IMR-90 (cell line): ENCODE results near the gene SOBP. TPM values are rescaled to one million over a fixed set of nuclear protein-coding genes. Genes with fewer than 3 reads are reported as not detected.

Experiments
- ATAC-seq: fragments of 200-7000 bp; cut with Tn5 transposase; 2 replicates; pipeline ENCODE4 v1.9.1; 2020; ENCODE audit warnings: low read depth, mild to moderate bottlenecking, moderate library complexity
- BruUV-seq: library from RNA; stranded (reverse); fragments of 400-500 nt; replicated peaks from 2 replicates; lab custom pipeline; 2021; lab: Mats Ljungman, UMichigan
- CTCF ChIA-PET: fragments of 300-600 bp; formaldehyde crosslinking; extraction: SDS; loops from one replicate; lab custom pipeline; 2021; ENCODE audit warnings: antibody characterized with exemption; lab: Yijun Ruan, JAX
- POLR2A ChIA-PET: fragments of 300-600 bp; sonication (Branson Sonifier 250); formaldehyde crosslinking; loops from one replicate; lab custom pipeline; 2022; ENCODE audit warnings: antibody characterized with exemption; ENCODE audit not compliant: unreplicated experiment; lab: Charles Lee
- DNase-seq: peaks from one replicate; pipeline ENCODE4 v3.0.0; 2013
- H2AFZ ChIP-seq: replicated peaks from 2 replicates; pipeline ENCODE3; 2013; ENCODE audit warnings: low read length, mild to moderate bottlenecking; ENCODE audit not compliant: poor library complexity
- H2AK5ac ChIP-seq: 2 replicates; pipeline ENCODE4 v1.6.1; 2013; ENCODE audit warnings: low read depth, low read length, inconsistent platforms
- H2AK9ac ChIP-seq: replicated peaks from 2 replicates; pipeline ENCODE3; 2013; ENCODE audit warnings: mild to moderate bottlenecking, low read depth, low read length, moderate library complexity; ENCODE audit not compliant: poor library complexity
- H2BK120ac ChIP-seq: 2 replicates; pipeline ENCODE4 v1.6.1; 2013; ENCODE audit warnings: low read depth, low read length, inconsistent platforms
- H2BK15ac ChIP-seq: 3 replicates; pipeline ENCODE4 v1.6.1; 2013; ENCODE audit warnings: low read depth, low read length, inconsistent platforms
- H2BK20ac ChIP-seq: 2 replicates; pipeline ENCODE4 v1.6.1; 2013; ENCODE audit warnings: low read depth, mild to moderate bottlenecking, inconsistent platforms, low read length, moderate library complexity
- H2BK5ac ChIP-seq: 2 replicates; pipeline ENCODE4 v1.6.1; 2013; ENCODE audit warnings: mild to moderate bottlenecking, low read depth, low read length, inconsistent platforms; ENCODE audit not compliant: poor library complexity, severe bottlenecking
- H3K14ac ChIP-seq: replicated peaks from 2 replicates; pipeline ENCODE4 v1.6.1; 2013; ENCODE audit warnings: low read depth, low read length, inconsistent platforms
- H3K18ac ChIP-seq: 2 replicates; pipeline ENCODE4 v1.6.1; 2013; ENCODE audit warnings: low read depth, low read length, control low read depth
- H3K23ac ChIP-seq: 2 replicates; pipeline ENCODE4 v1.6.1; 2013; ENCODE audit warnings: low read depth, low read length, inconsistent platforms
- H3K27ac ChIP-seq: 2 replicates; pipeline ENCODE4 v1.5.1; 2013; ENCODE audit warnings: mild to moderate bottlenecking, control low read depth, low read length; ENCODE audit not compliant: insufficient read depth
- H3K27me3 ChIP-seq: 2 replicates; pipeline ENCODE4 v1.6.1; 2013; ENCODE audit warnings: low read length; ENCODE audit not compliant: control insufficient read depth, insufficient read depth
- H3K36me3 ChIP-seq: 2 replicates; pipeline ENCODE4 v1.6.1; 2013; ENCODE audit warnings: low read length, mixed read lengths; ENCODE audit not compliant: control insufficient read depth, insufficient read depth
- H3K4ac ChIP-seq: 2 replicates; pipeline ENCODE4 v1.6.1; 2013; ENCODE audit warnings: low read depth, low read length, inconsistent platforms
- H3K4me1 ChIP-seq: 2 replicates; pipeline ENCODE4 v1.6.1; 2013; ENCODE audit warnings: low read length, mixed read lengths; ENCODE audit not compliant: control insufficient read depth, insufficient read depth
- H3K4me2 ChIP-seq: 2 replicates; pipeline ENCODE4 v1.6.1; 2013; ENCODE audit warnings: low read depth, mild to moderate bottlenecking, control low read depth, low read length, moderate library complexity
- H3K4me3 ChIP-seq: 2 replicates; pipeline ENCODE4 v1.5.1; 2013; ENCODE audit warnings: low read depth, mild to moderate bottlenecking, control low read depth, low read length, moderate library complexity; ENCODE audit not compliant: insufficient read depth
- H3K56ac ChIP-seq: 2 replicates; pipeline ENCODE4 v1.6.1; 2013; ENCODE audit warnings: low read length, inconsistent platforms; ENCODE audit not compliant: insufficient read depth; ENCODE audit errors: extremely low read depth
- H3K79me1 ChIP-seq, 2 experiments: 2 replicates each; pipeline ENCODE4 v1.6.1; 2013; ENCODE audit warnings: low read length in 2 of 2, inconsistent platforms in 1 of 2, low read depth in 1 of 2
- H3K9ac ChIP-seq: 2 replicates; pipeline ENCODE4 v1.6.1; 2013; ENCODE audit warnings: low read depth, low read length, control low read depth
- H3K9me1 ChIP-seq: 2 replicates; pipeline ENCODE4 v1.6.1; 2013; ENCODE audit warnings: low read length, inconsistent platforms; ENCODE audit not compliant: insufficient read depth
- H3K9me3 ChIP-seq: 2 replicates; pipeline ENCODE4 v1.6.1; 2013; ENCODE audit warnings: low read length; ENCODE audit not compliant: control insufficient read depth, insufficient read depth
- H4K20me1 ChIP-seq: 2 replicates; pipeline ENCODE4 v1.6.1; 2013; ENCODE audit warnings: low read length, inconsistent platforms; ENCODE audit not compliant: insufficient read depth
- H4K5ac ChIP-seq: 2 replicates; pipeline ENCODE4 v1.6.1; 2013; ENCODE audit warnings: mild to moderate bottlenecking, low read depth, low read length, control low read depth
- H4K8ac ChIP-seq, 2 experiments: 2 replicates each; pipeline ENCODE4 v1.6.1; 2013; ENCODE audit warnings: low read depth in 2 of 2, low read length in 2 of 2, control low read depth in 1 of 2, inconsistent platforms in 1 of 2
- H4K91ac ChIP-seq: 2 replicates; pipeline ENCODE4 v1.6.1; 2013; ENCODE audit warnings: low read depth, low read length, inconsistent platforms; ENCODE audit not compliant: insufficient read depth
- MAZ ChIP-seq: IDR thresholded peaks from 2 replicates; pipeline ENCODE4 v1.6.1; 2012; ENCODE audit warnings: low read depth, mild to moderate bottlenecking, low read length, improper control_type of control experiment, moderate library complexity, borderline replicate concordance
- SMC3 ChIP-seq: fragments of 150-350 bp; IDR thresholded peaks from 2 replicates; pipeline ENCODE4 v1.6.1; 2016; ENCODE audit warnings: low read depth, mild to moderate bottlenecking, antibody characterized with exemption, low read length, moderate library complexity
- WGBS, 2 experiments: methylation state at CpG; one replicate each; pipeline versions ENCODE4 v1.1.5 to v1.1.7; 2013; ENCODE audit warnings: missing lambda C conversion rate in 2 of 2; ENCODE audit not compliant: insufficient read length in 1 of 2; ENCODE audit errors: extremely low coverage in 2 of 2; 5-methylcytosine and 5-hydroxymethylcytosine counted together
- dilution Hi-C: fragments of 300-500 bp; cut with HindIII; formaldehyde crosslinking; loops from one replicate; pipeline ENCODE4 v1.14.3; 2018; ENCODE audit warnings: low sequenced_read_pairs; ENCODE audit not compliant: unreplicated experiment
- in situ Hi-C: fragments of 300-500 bp; cut with MboI; formaldehyde crosslinking; loops from 3 replicates; pipeline ENCODE4 v1.14.3; 2019; ENCODE audit warnings: low sequenced_read_pairs, inconsistent platforms, mixed read lengths
- intact Hi-C: fragments of 100-400 bp; cut with micrococcal nuclease; formaldehyde crosslinking; loops from 2 replicates; pipeline ENCODE4 v1.10.0; 2022
- polyA plus RNA-seq, 3 experiments: library from polyadenylated mRNA; depleted of rRNA; stranded (reverse); fragments of >200 nt; gene quantifications; 2 replicates each; pipeline ENCODE4 v1.2.3, GENCODE V29; 2012; ENCODE audit warnings: low replicate concordance in 1 of 3
- total RNA-seq: library from RNA; depleted of rRNA; stranded (reverse); fragments of >200 nt; gene quantifications from 2 replicates; pipeline ENCODE4 v1.2.3, GENCODE V29; 2012

The SOBP gene
- total and polyA plus RNA-seq, 2 of the 4 experiments (the other 2 are of a cell fraction), result 0.60 to 0.72 TPM

DNA sequence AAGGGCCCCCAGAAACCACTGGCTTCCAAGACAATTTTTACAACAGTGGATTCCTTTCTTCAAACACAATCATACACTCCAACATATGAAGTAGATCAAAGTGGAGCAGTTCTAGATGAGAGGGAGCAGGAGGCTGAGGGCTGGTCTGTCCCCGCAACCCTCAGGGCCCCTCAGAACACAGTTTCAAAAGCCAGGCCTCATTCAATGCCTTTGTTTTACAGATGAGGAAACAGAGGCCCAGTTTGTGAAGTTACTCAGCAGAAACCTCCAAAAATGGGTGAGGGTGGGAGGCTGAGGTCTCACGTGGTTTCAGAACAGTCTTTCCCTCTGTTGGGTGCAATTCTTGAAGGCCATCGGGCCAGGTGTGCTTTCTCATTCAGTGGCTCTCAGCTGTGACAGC is 199.3 kb downstream of the SOBP start:
- Histone ChIP-seq H3K4me2 (no peak overlapping the region), H3K9ac (no peak overlapping the region), H4K20me1 (no peaks in the 10 kb centered on the region), H3K23ac (no peak overlapping the region), H4K8ac (no peak overlapping the region), H3K36me3 (no peaks in the 10 kb centered on the region), H2BK20ac (no peak overlapping the region), H2BK15ac (no peak overlapping the region; the same call in 2 of the 3 replicates), H3K4me3 (no peak overlapping the region), H3K27me3 (no peaks in the 10 kb centered on the region), H3K4me1 (peaks cover 23% of the 10 kb centered on the region), H3K9me3 (no peaks in the 10 kb centered on the region), H3K79me1 (no peaks in the 10 kb centered on the region), H4K5ac (no peak overlapping the region), H3K18ac (no peak overlapping the region), H3K9me1 (peaks cover 10% of the 10 kb centered on the region), H3K14ac (no peak overlapping the region), H4K91ac (no peak overlapping the region), H2BK120ac (no peak overlapping the region; the same call in 1 of the 2 replicates), H2AK5ac (no peak overlapping the region), H2BK5ac (no peak overlapping the region), H3K27ac (no peak overlapping the region), H2AK9ac (no peak overlapping the region), H3K56ac (no peak overlapping the region), H2AFZ (no peak overlapping the region), H3K4ac (no peak overlapping the region)
- ChIA-PET POLR2A (interaction anchor here (0.7 kb wide), 1 partner anchor 293 kb away, joined by 6 read pairs; no protein-coding TSS in a partner anchor), CTCF (no interaction called here)
- ATAC-seq (no peak), DNase-seq (no peak)
- TF ChIP-seq MAZ (no peak), SMC3 (no peak)
- dilution Hi-C loops, result no loop called here
- in situ Hi-C loops, result no loop called here
- no TSS peak for BruUV-seq
- WGBS, 2 experiments, result no CpG with 5 or more reads among the region's 3 CpGs
- intact Hi-C loops, result no loop called here
